DND-41 (cell line): ENCODE measurements around the gene HTT.

Experiments used
- ATAC-seq: fragments of 200-7000 bp; cut with Tn5 transposase; 3 replicates; pipeline ENCODE4 v1.9.1; 2021; ENCODE audit warnings: low read depth; ENCODE audit not compliant: insufficient read depth
- DNase-seq: peaks from one replicate; pipeline ENCODE4 v3.0.0-alpha.2; 2020
- H2AFZ ChIP-seq: 2 replicates; pipeline ENCODE4 v1.6.0; 2012; ENCODE audit warnings: low read depth, low read length
- H3K27ac ChIP-seq: 2 replicates; pipeline ENCODE4 v1.5.1; 2012; ENCODE audit warnings: low read length, inconsistent platforms
- H3K27me3 ChIP-seq: fragments of 200-600 bp; sonication (generic); 2 replicates; pipeline ENCODE4 v1.6.0; 2012; ENCODE audit warnings: low read length, mild to moderate bottlenecking, inconsistent platforms; ENCODE audit not compliant: insufficient read depth, poor library complexity
- H3K36me3 ChIP-seq: 2 replicates; pipeline ENCODE4 v1.5.1; 2012; ENCODE audit warnings: low read length, inconsistent platforms; ENCODE audit not compliant: insufficient read depth
- H3K4me1 ChIP-seq: 2 replicates; pipeline ENCODE4 v1.5.1; 2012; ENCODE audit warnings: mild to moderate bottlenecking, low read length; ENCODE audit not compliant: insufficient read depth
- H3K4me2 ChIP-seq: 2 replicates; pipeline ENCODE4 v1.6.0; 2012; ENCODE audit warnings: mild to moderate bottlenecking, moderate library complexity, low read length, inconsistent platforms; ENCODE audit not compliant: insufficient read depth
- H3K4me3 ChIP-seq, 2 experiments: fragments of 200-600 bp in 1 of 2; shearing (Covaris generic) in 1 of 2; 2 replicates each; pipeline ENCODE4 v1.5.1; 2012 to 2016; ENCODE audit warnings: inconsistent platforms in 2 of 2, low read length in 2 of 2, mild to moderate bottlenecking in 2 of 2, low read depth in 1 of 2, moderate library complexity in 1 of 2
- H3K79me2 ChIP-seq: 2 replicates; pipeline ENCODE4 v1.6.0; 2012; ENCODE audit warnings: low read length, inconsistent platforms; ENCODE audit not compliant: insufficient read depth
- H3K9ac ChIP-seq: 2 replicates; pipeline ENCODE4 v1.6.0; 2012; ENCODE audit warnings: low read depth, mild to moderate bottlenecking, inconsistent platforms, low read length, moderate library complexity
- H3K9me3 ChIP-seq: 2 replicates; pipeline ENCODE4 v1.5.1; 2012; ENCODE audit warnings: low read length, moderate library complexity, mild to moderate bottlenecking, inconsistent platforms; ENCODE audit not compliant: insufficient read depth, severe bottlenecking
- H4K20me1 ChIP-seq: 2 replicates; pipeline ENCODE4 v1.6.0; 2012; ENCODE audit warnings: low read length; ENCODE audit not compliant: insufficient read depth
- CTCF ChIP-seq: IDR thresholded peaks from 2 replicates; pipeline ENCODE4 v1.5.1; 2012; ENCODE audit warnings: borderline replicate concordance, low read length, moderate library complexity, mild to moderate bottlenecking; ENCODE audit not compliant: poor library complexity, severe bottlenecking; ENCODE audit errors: extremely low read depth
- EZH2 ChIP-seq: IDR thresholded peaks from 3 replicates; pipeline ENCODE4 v1.6.1; 2012; ENCODE audit warnings: borderline replicate concordance, low read depth, mild to moderate bottlenecking, moderate library complexity, low read length, inconsistent platforms; ENCODE audit not compliant: severe bottlenecking

HTT gene

GRCh38 chr4:3066836-3067400 lies 7.6 kb upstream of the HTT start:
- no peaks in the 10 kb centered on the region for H3K9me3 ChIP-seq
- H3K79me2 ChIP-seq, result no peaks in the 10 kb centered on the region
- H3K27me3 ChIP-seq, result no peaks in the 10 kb centered on the region
- H2AFZ ChIP-seq, result no peak overlapping the region
- no peak overlapping the region for H3K27ac ChIP-seq
- H3K9ac ChIP-seq, result no peak overlapping the region
- no peak overlapping the region for H3K4me2 ChIP-seq
- H4K20me1 ChIP-seq, result no peaks in the 10 kb centered on the region
- H3K4me3 ChIP-seq, result no peak overlapping the region
- ATAC-seq (no peak), DNase-seq (no peak)
- H3K4me1 ChIP-seq, result no peaks in the 10 kb centered on the region
- no peaks in the 10 kb centered on the region for H3K36me3 ChIP-seq
- TF ChIP-seq EZH2, result no peak
- no peak for TF ChIP-seq CTCF

DNA sequence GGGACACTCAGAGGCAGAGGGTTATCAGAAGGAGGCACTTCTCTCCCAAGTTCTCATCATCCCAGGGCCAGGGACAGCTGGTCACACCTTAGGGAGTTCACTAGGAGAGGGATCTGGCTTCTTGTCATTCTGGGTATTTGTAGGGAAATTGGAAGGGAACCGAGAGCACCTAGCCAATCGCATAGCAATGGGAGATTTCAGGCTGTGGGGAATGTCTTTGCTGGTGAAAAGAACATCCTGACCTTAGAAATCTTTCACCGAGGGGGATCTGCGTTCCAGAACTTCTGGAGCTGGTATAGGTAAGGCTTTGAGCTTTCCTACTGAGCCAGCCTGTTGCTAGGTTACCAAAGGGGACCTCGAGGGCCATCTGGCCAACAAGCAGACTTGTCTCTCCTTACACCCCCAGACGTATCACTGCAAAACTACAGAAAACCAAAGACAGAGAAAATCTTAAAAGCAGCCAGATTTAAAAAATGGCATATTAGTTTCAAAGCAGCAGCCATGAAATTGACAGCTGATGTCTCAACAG lies 6.9 kb upstream of the HTT start:
- H3K9ac ChIP-seq, result no peak overlapping the region
- no peak for ATAC-seq
- H3K27me3 ChIP-seq, result no peaks in the 10 kb centered on the region
- H4K20me1 ChIP-seq, result no peaks in the 10 kb centered on the region
- no peak overlapping the region for H3K27ac ChIP-seq
- no peaks in the 10 kb centered on the region for H3K36me3 ChIP-seq
- H3K4me3 ChIP-seq, result no peak overlapping the region
- no peaks in the 10 kb centered on the region for H3K79me2 ChIP-seq
- TF ChIP-seq CTCF (no peak), EZH2 (no peak)
- H3K4me2 ChIP-seq, result no peak overlapping the region
- DNase-seq, result no peak
- no peaks in the 10 kb centered on the region for H3K4me1 ChIP-seq
- H3K9me3 ChIP-seq, result no peaks in the 10 kb centered on the region
- no peak overlapping the region for H2AFZ ChIP-seq

DNA sequence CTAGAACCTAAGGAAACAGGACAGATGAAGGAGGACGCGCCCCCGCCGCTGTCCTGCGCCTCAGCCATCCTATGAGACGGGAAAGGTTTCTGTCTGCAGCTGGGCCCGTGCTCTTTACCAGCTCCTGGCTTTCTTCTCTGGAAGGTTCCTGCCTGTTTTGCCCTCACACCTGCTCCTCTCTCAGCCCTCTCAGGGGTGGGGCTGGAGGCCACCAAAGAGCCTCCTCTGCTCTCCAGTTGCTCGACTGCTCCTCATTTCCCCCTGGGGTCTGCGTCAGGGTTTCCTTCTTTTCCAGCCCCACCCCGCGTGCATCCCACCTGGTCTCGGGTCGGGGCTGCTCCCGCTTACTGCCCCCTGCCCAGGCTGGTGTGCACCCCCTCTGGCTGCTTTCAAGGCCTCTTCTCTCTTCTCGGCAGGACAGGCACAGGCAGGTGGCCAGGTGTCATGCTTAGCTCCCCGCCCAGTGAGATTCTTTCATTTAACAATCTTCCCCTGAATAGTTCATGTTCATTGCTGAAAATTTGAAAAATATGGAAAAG lies 4.8 kb upstream of the HTT start:
- no peak for TF ChIP-seq EZH2
- TF ChIP-seq CTCF, result no peak
- H3K4me3 ChIP-seq, result no peak overlapping the region

More for the DNA sequence above, 4.8 kb upstream of the HTT start:
- no peak overlapping the region for H3K4me2 ChIP-seq
- H3K27ac ChIP-seq, result no peak overlapping the region
- no peaks in the 10 kb centered on the region for H3K27me3 ChIP-seq
- no peaks in the 10 kb centered on the region for H3K79me2 ChIP-seq
- H3K36me3 ChIP-seq, result no peaks in the 10 kb centered on the region
- ATAC-seq (no peak), DNase-seq (no peak)
- H2AFZ ChIP-seq, result no peak overlapping the region
- H4K20me1 ChIP-seq, result no peaks in the 10 kb centered on the region
- H3K9ac ChIP-seq, result no peak overlapping the region
- peaks cover 9% of the 10 kb centered on the region for H3K4me1 ChIP-seq
- H3K9me3 ChIP-seq, result no peaks in the 10 kb centered on the region
